HEK293T (cell line): ENCODE data around the gene RASSF8.

Experiments used
- CTCF ChIA-PET: fragments of 350-600 bp; formaldehyde crosslinking; extraction: SDS; loops from one replicate; lab custom pipeline; 2021; ENCODE audit warnings: antibody characterized with exemption, inconsistent platforms; lab: Yijun Ruan, JAX
- POLR2A ChIA-PET: fragments of 350-600 bp; formaldehyde crosslinking; extraction: SDS; loops from one replicate; lab custom pipeline; 2020; ENCODE audit warnings: antibody characterized with exemption, inconsistent platforms; lab: Yijun Ruan, JAX
- DNase-seq: peaks from one replicate; pipeline ENCODE4 v3.0.0; 2012; ENCODE audit warnings: mixed read lengths; ENCODE audit errors: extremely low spot score
- ARNT ChIP-seq: fragments of 450-650 bp; IDR thresholded peaks from 2 replicates; pipeline ENCODE4 v1.6.1; 2017; ENCODE audit warnings: mild to moderate bottlenecking
- BHLHE40 ChIP-seq: fragments of 450-650 bp; IDR thresholded peaks from 2 replicates; pipeline ENCODE4 v1.6.1; 2016; ENCODE audit warnings: mild to moderate bottlenecking, moderate library complexity, borderline replicate concordance
- CTBP1 ChIP-seq: fragments of 450-650 bp; IDR thresholded peaks from 2 replicates; pipeline ENCODE4 v1.6.1; 2016; ENCODE audit warnings: borderline replicate concordance
- ELF4 ChIP-seq: fragments of 450-650 bp; IDR thresholded peaks from 2 replicates; pipeline ENCODE4 v1.6.1; 2017; ENCODE audit warnings: antibody characterized with exemption
- FOXA1 ChIP-seq: fragments of 450-650 bp; IDR thresholded peaks from 2 replicates; pipeline ENCODE4 v1.6.1; 2016; ENCODE audit warnings: mild to moderate bottlenecking
- FOXK2 ChIP-seq: fragments of 450-650 bp; IDR thresholded peaks from 2 replicates; pipeline ENCODE4 v1.6.1; 2016; ENCODE audit warnings: mild to moderate bottlenecking
- FOXM1 ChIP-seq: fragments of 450-650 bp; IDR thresholded peaks from 2 replicates; pipeline ENCODE4 v1.6.1; 2017; ENCODE audit warnings: mild to moderate bottlenecking, borderline replicate concordance
- HDGF ChIP-seq: fragments of 450-650 bp; IDR thresholded peaks from 2 replicates; pipeline ENCODE4 v1.6.1; 2017; ENCODE audit warnings: antibody characterized with exemption, borderline replicate concordance
- L3MBTL2 ChIP-seq: fragments of 450-650 bp; conservative IDR thresholded peaks from 2 replicates; pipeline ENCODE4 v1.6.1; 2016; ENCODE audit warnings: mild to moderate bottlenecking
- LEF1 ChIP-seq: fragments of 450-650 bp; IDR thresholded peaks from 2 replicates; pipeline ENCODE4 v1.6.1; 2017; ENCODE audit warnings: mild to moderate bottlenecking, borderline replicate concordance
- NFRKB ChIP-seq: fragments of 450-650 bp; IDR thresholded peaks from 2 replicates; pipeline ENCODE4 v1.6.1; 2016; ENCODE audit warnings: mild to moderate bottlenecking, moderate library complexity
- PKNOX1 ChIP-seq: fragments of 450-650 bp; IDR thresholded peaks from 2 replicates; pipeline ENCODE4 v1.6.1; 2016
- SP1 ChIP-seq: fragments of 450-650 bp; IDR thresholded peaks from 2 replicates; pipeline ENCODE4 v1.6.1; 2017
- SUZ12 ChIP-seq: fragments of 450-650 bp; IDR thresholded peaks from 2 replicates; pipeline ENCODE4 v1.6.1; 2016; ENCODE audit warnings: mild to moderate bottlenecking
- TARDBP ChIP-seq: fragments of 450-650 bp; IDR thresholded peaks from 2 replicates; pipeline ENCODE4 v1.6.1; 2016
- ZNF384 ChIP-seq: fragments of 450-650 bp; IDR thresholded peaks from 2 replicates; pipeline ENCODE4 v1.6.1; 2016

RASSF8 gene

DNA sequence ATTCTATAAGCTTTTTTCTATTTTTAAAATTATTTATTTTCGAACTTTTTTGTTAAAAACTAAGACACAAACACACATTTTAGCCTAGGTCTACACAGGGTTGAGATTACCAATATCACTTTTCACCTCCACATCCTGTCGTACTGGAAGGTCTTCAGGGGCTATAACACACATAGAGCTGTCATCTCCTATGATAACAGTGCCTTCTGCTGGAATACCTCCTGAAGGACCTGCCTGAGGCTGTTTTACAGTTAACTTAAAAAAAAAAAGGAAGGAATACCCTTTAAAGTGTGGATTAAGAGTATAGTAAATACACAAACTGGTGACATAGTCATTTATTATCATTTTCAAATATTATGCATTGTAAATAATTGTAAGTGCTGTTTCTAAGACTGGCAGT lies 43.0 kb downstream of the RASSF8 start:
- ChIA-PET POLR2A (no interaction called here), CTCF (no interaction called here)
- DNase-seq: no peak
- TF ChIP-seq HDGF (no peak), FOXA1 (no peak), L3MBTL2 (no peak), NFRKB (no peak), PKNOX1 (no peak), SP1 (no peak), BHLHE40 (no peak), CTBP1 (no peak), ZNF384 (no peak), SUZ12 (no peak)

- POLR2A ChIA-PET: no interaction called here
- no peak for TF ChIP-seq ZNF384
- no peak for TF ChIP-seq FOXA1
- no peak for TF ChIP-seq TARDBP
- no peak for TF ChIP-seq BHLHE40
- no peak for TF ChIP-seq L3MBTL2
- no peak for TF ChIP-seq FOXM1
- no peak for TF ChIP-seq LEF1
- no peak for TF ChIP-seq PKNOX1
- no peak for TF ChIP-seq HDGF
- no peak for TF ChIP-seq SP1
- no peak for TF ChIP-seq FOXK2
- no peak for TF ChIP-seq CTBP1
- no peak for TF ChIP-seq NFRKB
- no peak for TF ChIP-seq ELF4
- TF ChIP-seq SUZ12: no peak
- no peak for TF ChIP-seq ARNT
- CTCF ChIA-PET: no interaction called here
- DNase-seq: no peak
Observed at GRCh38 chr12:26003065-26003464, 44.6 kb downstream of the RASSF8 start.

GRCh38 chr12:26007566-26007965 lies 49.1 kb downstream of the RASSF8 start:
- DNase-seq: no peak
- no peak for TF ChIP-seq L3MBTL2
- TF ChIP-seq SP1: no peak
- TF ChIP-seq TARDBP: no peak
- no peak for TF ChIP-seq BHLHE40
- TF ChIP-seq LEF1: no peak
- POLR2A ChIA-PET: no interaction called here
- CTCF ChIA-PET: no interaction called here

GRCh38 chr12:26009593-26009992 lies 51.1 kb downstream of the RASSF8 start:
- ChIA-PET POLR2A (no interaction called here), CTCF (interaction anchor here (1.1 kb wide), 1 partner anchor 8 kb away, joined by 3 read pairs; no protein-coding TSS in a partner anchor)
- DNase-seq: no peak
- no peak for TF ChIP-seq ZNF384
- no peak for TF ChIP-seq SP1
- no peak for TF ChIP-seq BHLHE40
- TF ChIP-seq LEF1: no peak
- TF ChIP-seq FOXK2: no peak
- TF ChIP-seq FOXM1: no peak
- TF ChIP-seq CTBP1: no peak
- TF ChIP-seq NFRKB: no peak
- no peak for TF ChIP-seq L3MBTL2
- TF ChIP-seq ARNT: no peak
- TF ChIP-seq HDGF: no peak
- no peak for TF ChIP-seq FOXA1
- no peak for TF ChIP-seq PKNOX1
- no peak for TF ChIP-seq TARDBP
- no peak for TF ChIP-seq SUZ12
- no peak for TF ChIP-seq ELF4

DNA sequence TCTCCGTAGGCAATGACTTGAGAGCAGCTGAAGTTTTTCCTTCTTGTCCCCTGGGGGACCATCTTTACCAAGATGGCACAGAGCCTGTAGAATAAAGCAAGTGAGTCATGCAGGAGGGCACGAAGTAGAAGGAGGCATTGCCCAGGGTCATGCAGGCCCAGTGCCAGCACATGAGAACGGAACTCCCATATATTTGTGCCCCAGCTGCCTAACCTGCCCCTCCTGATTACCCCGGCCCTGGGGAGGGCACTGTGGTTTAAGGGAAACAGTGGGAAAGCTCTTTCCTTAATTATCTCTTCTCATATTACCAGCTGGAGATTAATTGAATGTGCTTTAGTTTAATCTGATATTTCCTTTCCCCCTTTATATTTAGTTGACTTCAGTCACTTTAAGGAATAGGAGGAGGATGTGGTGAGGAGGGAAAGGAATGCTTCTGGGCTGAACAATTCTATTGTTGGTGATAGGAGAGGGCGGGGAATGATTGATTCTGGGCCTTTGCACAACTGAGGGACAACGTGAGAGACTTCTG lies 51.9 kb downstream of the RASSF8 start:
- TF ChIP-seq L3MBTL2: no peak
- no peak for TF ChIP-seq SUZ12
- TF ChIP-seq TARDBP: no peak
- no peak for TF ChIP-seq FOXK2
- TF ChIP-seq HDGF: no peak
- TF ChIP-seq LEF1: no peak
- no peak for TF ChIP-seq SP1
- DNase-seq: no peak
- CTCF ChIA-PET: no interaction called here
- POLR2A ChIA-PET: no interaction called here

DNA sequence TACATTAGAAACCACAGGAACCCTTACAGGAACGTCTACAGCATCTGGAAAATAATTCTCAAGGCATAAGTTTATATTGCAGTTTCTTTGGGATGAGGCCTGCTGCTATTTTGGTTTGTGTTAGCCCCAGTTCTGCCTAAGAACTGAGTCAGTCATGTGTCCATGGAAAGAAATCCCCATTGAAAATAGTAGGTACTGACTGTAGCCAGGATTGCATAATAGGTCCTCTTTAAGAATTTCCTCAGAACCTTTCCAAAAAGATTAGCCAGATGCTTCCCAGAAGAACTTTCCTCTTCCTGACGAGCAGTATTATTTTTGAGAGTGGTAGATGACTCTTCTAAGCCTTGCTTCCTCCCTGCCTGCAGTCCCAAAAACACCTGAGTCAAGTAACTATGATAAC lies 52.6 kb downstream of the RASSF8 start:
- POLR2A ChIA-PET: no interaction called here

More for the DNA sequence above, 52.6 kb downstream of the RASSF8 start:
- DNase-seq: no peak
- TF ChIP-seq CTBP1: no peak
- no peak for TF ChIP-seq PKNOX1
- no peak for TF ChIP-seq FOXM1
- TF ChIP-seq ELF4: no peak
- CTCF ChIA-PET: no interaction called here
